ENCODE data around the gene ITPK1.

ITPK1 gene

DNA sequence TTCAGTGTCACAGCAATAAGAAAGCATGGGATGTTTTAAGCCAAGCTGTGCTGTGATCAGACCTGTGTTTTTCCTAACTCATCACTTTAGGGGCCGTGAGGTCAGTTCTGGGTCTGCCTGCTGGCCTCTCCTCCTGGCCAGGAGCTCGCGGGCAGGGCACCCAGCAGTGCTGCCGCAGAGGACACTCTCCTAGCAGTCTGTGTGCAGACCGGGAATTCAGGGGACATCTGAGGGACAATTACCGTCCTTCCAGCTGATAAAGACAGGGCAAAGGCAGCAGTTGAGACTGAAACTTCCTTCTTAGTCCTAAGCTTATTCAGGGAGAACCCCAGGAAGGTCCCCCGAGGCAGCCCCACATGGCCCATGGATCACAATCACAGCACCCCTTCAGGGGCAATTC lies 103.2 kb downstream of the ITPK1 start:
- no peak overlapping the region for H3K9ac ChIP-seq (ENCODE audit: insufficient read length)
- DNase-seq (ENCODE audit: low read depth, low spot score): no peak
- H3K36me3 ChIP-seq (ENCODE audit: insufficient read depth, low read length): no peaks in the 10 kb centered on the region
- H3K9me3 ChIP-seq (ENCODE audit: low read depth, low read length): no peaks in the 10 kb centered on the region
- no peak overlapping the region for H3K27ac ChIP-seq
- no peak overlapping the region for H3K4me3 ChIP-seq
- no peak for TF ChIP-seq POLR2AphosphoS5 (IDR thresholded peaks at IDR 0.05; ENCODE audit: borderline replicate concordance, low read depth, low read length)
- no peak for TF ChIP-seq EZH2 (IDR thresholded peaks at IDR 0.05)
- no peak for TF ChIP-seq FOXP2 (optimal IDR thresholded peaks at IDR 0.05; ENCODE audit: control extremely low read depth, extremely low read length, insufficient read depth)

DNA sequence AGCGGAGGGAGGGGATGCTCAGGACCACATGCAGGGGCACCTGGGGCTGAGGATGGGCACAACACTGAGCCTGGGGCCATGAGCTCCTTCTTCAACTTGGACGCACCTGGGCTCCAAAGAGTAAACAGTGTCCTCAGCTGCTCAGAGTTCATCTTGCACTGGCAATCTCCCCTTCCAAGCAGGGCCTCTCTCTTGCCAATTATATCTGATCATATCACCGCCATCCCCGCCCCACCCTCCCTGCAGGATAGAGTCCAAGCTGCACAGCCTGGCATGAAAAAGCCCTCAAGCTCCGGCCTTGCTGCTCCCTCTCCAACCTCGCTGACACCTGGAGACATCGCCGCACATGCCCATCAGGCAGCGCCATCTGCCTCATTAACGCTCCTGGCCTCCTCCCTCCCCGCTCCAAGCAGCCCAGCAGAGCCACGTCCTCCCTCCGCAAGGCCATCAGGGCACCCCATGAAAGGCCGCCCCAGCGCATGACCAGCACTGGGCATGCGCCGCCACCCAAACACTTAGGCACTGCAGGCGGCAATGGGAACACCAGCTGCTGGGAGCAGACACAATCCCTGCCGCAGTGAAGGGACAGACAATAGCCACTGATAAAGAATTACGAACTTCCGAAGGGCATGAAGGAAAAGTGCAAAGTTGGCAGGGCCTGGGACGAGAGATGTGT lies 103.9 kb downstream of the ITPK1 start:
- H3K9ac ChIP-seq (ENCODE audit: insufficient read length): no peak overlapping the region
- DNase-seq (ENCODE audit: low read depth, low spot score): no peak
- TF ChIP-seq EZH2 (IDR thresholded peaks at IDR 0.05) (no peak), FOXP2 (optimal IDR thresholded peaks at IDR 0.05; ENCODE audit: control extremely low read depth, extremely low read length, insufficient read depth) (no peak), POLR2AphosphoS5 (IDR thresholded peaks at IDR 0.05; ENCODE audit: borderline replicate concordance, low read depth, low read length) (no peak)
- H3K4me3 ChIP-seq: no peak overlapping the region
- H3K36me3 ChIP-seq (ENCODE audit: insufficient read depth, low read length): no peaks in the 10 kb centered on the region
- H3K27ac ChIP-seq: no peak overlapping the region
- H3K9me3 ChIP-seq (ENCODE audit: low read depth, low read length): no peaks in the 10 kb centered on the region

DNA sequence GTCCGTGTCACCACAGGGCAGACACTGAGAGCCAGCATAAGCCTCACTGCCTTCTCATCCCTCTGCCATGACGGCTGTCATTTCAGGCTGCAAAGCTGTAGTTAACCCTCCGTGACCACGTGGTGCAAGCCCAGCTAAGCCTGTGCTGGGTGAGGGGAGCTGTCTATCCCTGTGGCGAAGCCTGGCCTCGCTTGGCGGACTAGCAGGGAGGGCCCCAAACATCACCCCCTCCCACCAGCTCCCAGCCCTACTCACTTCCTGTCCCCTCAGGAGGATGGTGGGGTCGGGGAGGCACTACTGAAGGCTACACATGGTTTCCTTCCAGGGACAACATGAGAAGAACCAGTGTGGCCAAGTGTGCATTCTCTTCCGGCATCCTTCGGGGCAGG lies 104.6 kb downstream of the ITPK1 start:
- Histone ChIP-seq H3K27ac (no peak overlapping the region), H3K36me3 (ENCODE audit: insufficient read depth, low read length) (no peaks in the 10 kb centered on the region), H3K9me3 (ENCODE audit: low read depth, low read length) (no peaks in the 10 kb centered on the region), H3K9ac (ENCODE audit: insufficient read length) (no peak overlapping the region), H3K4me3 (no peak overlapping the region)
- TF ChIP-seq POLR2AphosphoS5 (IDR thresholded peaks at IDR 0.05; ENCODE audit: borderline replicate concordance, low read depth, low read length) (no peak), FOXP2 (optimal IDR thresholded peaks at IDR 0.05; ENCODE audit: control extremely low read depth, extremely low read length, insufficient read depth) (no peak), EZH2 (IDR thresholded peaks at IDR 0.05) (no peak)
- no peak for DNase-seq (ENCODE audit: low read depth, low spot score)

DNA sequence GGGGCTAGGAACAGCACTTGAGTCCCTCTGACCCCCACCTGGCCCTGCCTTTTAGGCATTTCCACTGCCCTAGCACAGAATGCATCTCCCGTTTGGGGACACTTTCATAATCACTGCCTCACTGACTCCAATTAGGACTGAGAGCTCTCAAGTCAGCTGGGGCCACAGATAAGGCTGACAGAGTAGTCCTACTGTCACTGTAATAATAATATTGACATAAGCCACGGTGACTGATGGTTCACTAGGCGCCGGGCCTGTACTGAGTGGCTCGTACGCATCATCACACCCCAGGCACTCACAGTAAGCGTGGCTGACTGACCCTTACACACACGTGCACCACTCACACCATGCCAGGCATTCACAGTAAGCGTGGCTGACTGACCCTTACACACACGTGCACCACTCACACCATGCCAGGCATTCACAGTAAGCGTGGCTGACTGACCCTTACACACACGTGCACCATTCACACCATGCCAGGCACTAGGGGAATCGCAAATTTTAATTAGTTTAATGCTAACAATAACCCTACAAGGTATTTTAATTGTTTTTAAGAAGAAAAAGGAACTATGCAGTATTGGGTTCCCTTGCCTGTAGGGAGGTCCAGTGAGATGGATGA lies 105.1 kb downstream of the ITPK1 start:
- H3K4me3 ChIP-seq: no peak overlapping the region
- no peaks in the 10 kb centered on the region for H3K9me3 ChIP-seq (ENCODE audit: low read depth, low read length)
- no peak for DNase-seq (ENCODE audit: low read depth, low spot score)
- H3K9ac ChIP-seq (ENCODE audit: insufficient read length): no peak overlapping the region
- no peak for TF ChIP-seq FOXP2 (optimal IDR thresholded peaks at IDR 0.05; ENCODE audit: control extremely low read depth, extremely low read length, insufficient read depth)
- no peak for TF ChIP-seq EZH2 (IDR thresholded peaks at IDR 0.05)
- no peak for TF ChIP-seq POLR2AphosphoS5 (IDR thresholded peaks at IDR 0.05; ENCODE audit: borderline replicate concordance, low read depth, low read length)
- no peaks in the 10 kb centered on the region for H3K36me3 ChIP-seq (ENCODE audit: insufficient read depth, low read length)
- H3K27ac ChIP-seq: no peak overlapping the region

DNA sequence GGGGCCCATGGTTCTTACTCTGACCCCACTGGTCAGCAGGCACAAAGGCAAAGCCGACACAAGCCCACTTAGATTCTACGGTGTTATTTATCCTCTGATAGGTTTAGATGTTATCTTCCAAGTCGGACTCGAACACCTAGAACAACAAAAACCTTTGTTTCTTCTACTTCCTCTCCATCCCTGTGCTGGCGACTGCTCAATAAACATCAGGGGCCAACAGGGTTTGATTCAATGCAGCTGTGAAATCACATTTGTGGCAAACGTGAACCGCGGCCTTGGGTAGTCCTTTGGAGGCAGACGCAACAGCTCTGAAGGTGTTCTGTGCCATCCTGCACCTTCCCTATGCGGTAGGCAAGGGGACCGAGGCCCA lies 105.6 kb downstream of the ITPK1 start:
- no peak for DNase-seq (ENCODE audit: low read depth, low spot score)
- Histone ChIP-seq H3K36me3 (ENCODE audit: insufficient read depth, low read length) (no peaks in the 10 kb centered on the region), H3K9me3 (ENCODE audit: low read depth, low read length) (no peaks in the 10 kb centered on the region), H3K9ac (ENCODE audit: insufficient read length) (no peak overlapping the region), H3K4me3 (no peak overlapping the region), H3K27ac (no peak overlapping the region)
- TF ChIP-seq EZH2 (IDR thresholded peaks at IDR 0.05): no peak
- TF ChIP-seq FOXP2 (optimal IDR thresholded peaks at IDR 0.05; ENCODE audit: control extremely low read depth, extremely low read length, insufficient read depth): no peak
- no peak for TF ChIP-seq POLR2AphosphoS5 (IDR thresholded peaks at IDR 0.05; ENCODE audit: borderline replicate concordance, low read depth, low read length)

DNA sequence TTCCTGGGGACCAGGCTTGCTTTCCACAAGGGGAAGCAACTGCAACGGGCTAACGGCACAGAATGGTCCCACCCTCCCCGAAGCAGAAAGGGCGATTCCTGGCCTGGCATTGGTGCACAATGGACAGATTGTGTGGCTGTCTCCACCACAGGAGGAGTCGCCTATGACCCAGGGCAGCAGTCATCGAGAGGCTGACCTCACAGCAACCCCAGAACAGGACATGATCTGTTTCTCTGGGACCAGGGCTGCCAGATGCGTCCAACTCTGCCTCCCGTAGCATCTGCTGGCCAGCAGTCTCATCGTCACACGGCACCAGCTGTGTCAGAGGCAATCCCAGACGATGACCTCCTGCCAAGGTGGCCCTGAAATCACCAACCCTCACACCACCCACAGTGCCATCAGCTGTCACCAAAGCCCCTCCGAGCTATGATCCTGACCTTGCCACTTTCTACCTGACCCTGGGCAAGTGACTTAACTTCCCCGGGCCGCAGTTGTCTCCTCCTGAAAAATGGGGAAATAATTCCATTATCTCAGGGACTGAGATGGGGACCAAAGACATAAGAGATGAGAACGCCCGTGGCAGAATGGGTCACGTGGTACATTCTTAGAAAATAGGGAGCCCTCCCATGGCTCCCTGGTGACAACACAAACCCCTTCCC lies 106.1 kb downstream of the ITPK1 start:
- Histone ChIP-seq H3K36me3 (ENCODE audit: insufficient read depth, low read length) (no peaks in the 10 kb centered on the region), H3K27ac (no peak overlapping the region), H3K9me3 (ENCODE audit: low read depth, low read length) (no peaks in the 10 kb centered on the region), H3K9ac (ENCODE audit: insufficient read length) (no peak overlapping the region), H3K4me3 (no peak overlapping the region)
- no peak for DNase-seq (ENCODE audit: low read depth, low spot score)
- no peak for TF ChIP-seq FOXP2 (optimal IDR thresholded peaks at IDR 0.05; ENCODE audit: control extremely low read depth, extremely low read length, insufficient read depth)
- no peak for TF ChIP-seq EZH2 (IDR thresholded peaks at IDR 0.05)
- TF ChIP-seq POLR2AphosphoS5 (IDR thresholded peaks at IDR 0.05; ENCODE audit: borderline replicate concordance, low read depth, low read length): no peak

DNA sequence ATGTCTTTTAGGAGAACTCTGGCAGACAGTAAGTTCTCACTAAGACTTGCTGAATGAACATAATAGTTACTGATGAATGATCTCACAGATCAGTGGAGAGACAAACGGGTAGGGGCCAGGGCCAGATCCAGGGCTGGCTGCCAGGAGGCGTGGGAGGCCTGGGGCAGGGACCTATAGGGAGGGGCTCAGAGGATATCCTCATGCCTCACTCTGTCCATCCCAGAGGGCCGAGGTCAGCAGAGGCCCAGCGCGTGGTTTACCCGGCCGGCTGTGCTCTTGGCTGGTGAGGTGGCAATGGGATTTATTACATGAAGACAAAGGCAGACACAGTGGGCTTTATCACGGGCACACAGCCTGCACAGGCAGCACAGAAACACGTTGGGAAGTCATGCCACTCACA lies 107.3 kb downstream of the ITPK1 start:
- TF ChIP-seq FOXP2 (optimal IDR thresholded peaks at IDR 0.05; ENCODE audit: control extremely low read depth, extremely low read length, insufficient read depth): no peak
- TF ChIP-seq EZH2 (IDR thresholded peaks at IDR 0.05): no peak
- no peak for TF ChIP-seq POLR2AphosphoS5 (IDR thresholded peaks at IDR 0.05; ENCODE audit: borderline replicate concordance, low read depth, low read length)
- Histone ChIP-seq H3K9ac (ENCODE audit: insufficient read length) (no peak overlapping the region), H3K4me3 (no peak overlapping the region), H3K9me3 (ENCODE audit: low read depth, low read length) (no peaks in the 10 kb centered on the region), H3K36me3 (ENCODE audit: insufficient read depth, low read length) (no peaks in the 10 kb centered on the region), H3K27ac (no peak overlapping the region)
- no peak for DNase-seq (ENCODE audit: low read depth, low spot score)

DNA sequence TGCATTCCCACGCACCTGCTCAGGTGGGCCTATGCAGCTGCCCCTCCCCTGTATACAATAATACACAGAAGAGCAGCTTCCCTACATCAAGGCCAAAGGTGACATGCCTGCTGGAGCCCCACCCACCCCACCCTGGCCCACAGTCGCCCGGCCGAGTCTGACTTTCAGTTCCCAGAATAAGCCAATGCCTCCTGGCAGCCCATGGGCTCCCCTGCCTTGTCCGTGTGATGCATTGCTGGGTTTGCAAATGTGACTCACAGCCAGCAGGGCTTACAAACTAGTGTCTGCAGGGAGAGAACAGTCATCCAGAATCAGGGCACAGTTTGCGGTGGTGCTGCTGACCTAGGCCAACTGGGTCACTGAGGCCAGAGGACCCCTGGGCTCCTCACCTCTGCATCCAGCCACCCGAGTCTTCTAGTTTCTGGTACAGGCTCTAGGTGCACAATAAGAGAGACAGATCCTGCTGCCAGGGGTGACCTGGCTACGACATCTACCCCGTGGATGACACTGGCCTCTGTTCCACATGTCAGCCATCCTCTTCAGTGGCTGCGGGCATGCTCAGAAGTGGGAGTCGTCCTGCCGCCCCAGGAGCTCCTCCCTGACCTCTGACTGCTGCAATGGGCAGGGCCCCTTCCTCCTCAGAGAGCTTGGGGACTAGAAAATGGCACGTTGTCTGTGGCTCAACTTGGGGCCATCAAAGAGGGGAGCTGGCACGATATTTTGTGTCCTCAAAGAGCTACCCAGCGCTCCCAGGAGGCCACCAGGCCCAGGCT lies 108.3 kb downstream of the ITPK1 start:
- Histone ChIP-seq H3K9ac (ENCODE audit: insufficient read length) (no peak overlapping the region), H3K9me3 (ENCODE audit: low read depth, low read length) (no peaks in the 10 kb centered on the region), H3K4me3 (no peak overlapping the region), H3K36me3 (ENCODE audit: insufficient read depth, low read length) (no peaks in the 10 kb centered on the region), H3K27ac (no peak overlapping the region)
- TF ChIP-seq POLR2AphosphoS5 (IDR thresholded peaks at IDR 0.05; ENCODE audit: borderline replicate concordance, low read depth, low read length) (no peak), EZH2 (IDR thresholded peaks at IDR 0.05) (no peak), FOXP2 (optimal IDR thresholded peaks at IDR 0.05; ENCODE audit: control extremely low read depth, extremely low read length, insufficient read depth) (no peak)
- no peak for DNase-seq (ENCODE audit: low read depth, low spot score)

Data from SK-N-MC (cell line).